Activated B cell treated with CpG ODN at 0.5 μM for 24 hours (primary cell): ENCODE measurements around the gene TUSC2. TPM values are rescaled to one million over a fixed set of nuclear protein-coding genes. Genes with fewer than 3 reads are reported as not detected.

Experiments used
- ATAC-seq: fragments of 200-7000 bp; cut with Tn5 transposase; one replicate; pipeline ENCODE4 v1.10.0; 2021; ENCODE audit warnings: low read depth, mild to moderate bottlenecking, moderate library complexity
- CTCF ChIA-PET: fragments of 350-600 bp; sonication (Branson Sonifier 250); formaldehyde crosslinking; loops from one replicate; lab custom pipeline; 2021; ENCODE audit warnings: antibody characterized with exemption; lab: Charles Lee
- POLR2A ChIA-PET: fragments of 350-600 bp; sonication (Branson Sonifier 250); formaldehyde crosslinking; loops from one replicate; lab custom pipeline; 2021; ENCODE audit warnings: antibody characterized with exemption; lab: Charles Lee
- DNase-seq: peaks from one replicate; pipeline ENCODE4 v3.0.0; 2022
- H3K27ac Mint-ChIP-seq: one replicate; pipeline ENCODE4 v1.8.0; 2020; ENCODE audit warnings: mixed read lengths
- H3K27me3 Mint-ChIP-seq: one replicate; pipeline ENCODE4 v1.8.0; 2021; ENCODE audit warnings: mixed read lengths
- H3K36me3 Mint-ChIP-seq: one replicate; pipeline ENCODE4 v1.8.0; 2021; ENCODE audit warnings: low read depth, mixed read lengths
- H3K4me1 Mint-ChIP-seq: one replicate; pipeline ENCODE4 v1.8.0; 2021; ENCODE audit warnings: mixed read lengths
- H3K4me3 Mint-ChIP-seq: one replicate; pipeline ENCODE4 v1.8.0; 2020; ENCODE audit warnings: mild to moderate bottlenecking, mixed read lengths
- H3K9me3 Mint-ChIP-seq: one replicate; pipeline ENCODE4 v1.8.0; 2020; ENCODE audit warnings: mixed read lengths
- CTCF ChIP-seq: fragments of 200-600 bp; IDR thresholded peaks from one replicate; pipeline ENCODE4 v1.8.0; 2022; ENCODE audit warnings: antibody characterized with exemption, mild to moderate bottlenecking
- intact Hi-C: fragments of 100-400 bp; cut with micrococcal nuclease; formaldehyde crosslinking; loops from one replicate; pipeline ENCODE4 v1.15.1; 2024
- total RNA-seq: library from RNA; stranded (reverse); gene quantifications from 2 replicates; pipeline ENCODE4 v1.2.3, GENCODE V29; 2022

The TUSC2 gene
- total RNA-seq, 1 donor from 2014 or later: 33.4 TPM

- ChIA-PET CTCF (interaction anchor here (3.8 kb wide), 1 partner anchor 9 kb away, joined by 16 read pairs; no protein-coding TSS in a partner anchor), POLR2A (interaction anchor here (0.6 to 6.5 kb wide), 12 partner anchors 9 to 1615 kb away, joined by 3 to 195 read pairs (median 7); partner anchors contain the start of genes CYB561D2, HYAL2, HYAL3 and NAA80)
- Mint-ChIP-seq H3K4me1 (peaks cover 62% of the 10 kb centered on the region), H3K27ac (peak overlapping the region; percentile 98), H3K36me3 (peaks cover 14% of the 10 kb centered on the region), H3K9me3 (no peaks in the 10 kb centered on the region), H3K4me3 (peak overlapping the region; percentile 95), H3K27me3 (no peaks in the 10 kb centered on the region)
- DNase-seq (no peak), ATAC-seq (no peak)
- intact Hi-C loops: no loop called here
- no peak for TF ChIP-seq CTCF
Measured at GRCh38 chr3:50338965-50339364, 10.9 kb upstream of the TUSC2 start.

- TF ChIP-seq CTCF: no peak
- H3K36me3 Mint-ChIP-seq: peaks cover 20% of the 10 kb centered on the region
- intact Hi-C loops: loop anchor here (1.0 to 2.0 kb wide), 4 partner anchors 9 to 38 kb away; partner anchors contain the start of genes HYAL3, NAA80, TMEM115 and TUSC2
- H3K4me1 Mint-ChIP-seq: peaks cover 66% of the 10 kb centered on the region
- POLR2A ChIA-PET: interaction anchor here (0.5 to 6.5 kb wide), 35 partner anchors 8 to 1835 kb away, joined by 3 to 195 read pairs (median 5); partner anchors contain the start of genes C3orf18, CISH, CYB561D2 and DCAF1
- CTCF ChIA-PET: interaction anchor here (0.7 to 3.8 kb wide), 8 partner anchors 9 to 143 kb away, joined by 3 to 16 read pairs (median 6); partner anchors contain the start of genes CYB561D2, HYAL2, HYAL3 and NAA80
- DNase-seq: peak; percentile 90
- H3K27me3 Mint-ChIP-seq: no peaks in the 10 kb centered on the region
- H3K4me3 Mint-ChIP-seq: peak overlapping the region; percentile 95
- H3K27ac Mint-ChIP-seq: peak overlapping the region; percentile 98
- H3K9me3 Mint-ChIP-seq: no peaks in the 10 kb centered on the region
- ATAC-seq: peak; percentile 83
Measured at GRCh38 chr3:50337175-50337861, 9.3 kb upstream of the TUSC2 start.

- ChIA-PET POLR2A (interaction anchor here (0.5 to 6.5 kb wide), 31 partner anchors 12 to 1436 kb away, joined by 3 to 195 read pairs (median 5); partner anchors contain the start of genes C3orf18, CISH, CYB561D2 and DCAF1), CTCF (interaction anchor here (0.7 to 3.8 kb wide), 8 partner anchors 8 to 142 kb away, joined by 3 to 16 read pairs (median 6); partner anchors contain the start of genes CYB561D2, HYAL2, HYAL3 and NAA80)
- no peak for TF ChIP-seq CTCF
- Mint-ChIP-seq H3K9me3 (no peaks in the 10 kb centered on the region), H3K36me3 (peaks cover 26% of the 10 kb centered on the region), H3K27me3 (no peaks in the 10 kb centered on the region), H3K4me1 (peaks cover 68% of the 10 kb centered on the region), H3K4me3 (peak overlapping the region; percentile 95), H3K27ac (peak overlapping the region; percentile 98)
- DNase-seq (no peak), ATAC-seq (peak; percentile 35)
- intact Hi-C loops: loop anchor here (1.0 to 2.0 kb wide), 4 partner anchors 8 to 37 kb away; partner anchors contain the start of genes HYAL3, NAA80, TMEM115 and TUSC2
Measured at GRCh38 chr3:50336452-50337174, 8.6 kb upstream of the TUSC2 start.

- H3K4me3 Mint-ChIP-seq: no peak overlapping the region
- H3K36me3 Mint-ChIP-seq: peaks cover 44% of the 10 kb centered on the region
- no peaks in the 10 kb centered on the region for H3K27me3 Mint-ChIP-seq
- ChIA-PET POLR2A (interaction anchor here (0.8 to 1.3 kb wide), 2 partner anchors 10 to 13 kb away, joined by 3 to 4 read pairs; no protein-coding TSS in a partner anchor), CTCF (no interaction called here)
- no peak for TF ChIP-seq CTCF
- ATAC-seq: no peak
- peak overlapping the region; percentile 7 for H3K27ac Mint-ChIP-seq
- intact Hi-C loops: no loop called here
- H3K9me3 Mint-ChIP-seq: no peaks in the 10 kb centered on the region
- H3K4me1 Mint-ChIP-seq: peaks cover 53% of the 10 kb centered on the region
- DNase-seq: no peak
Measured at GRCh38 chr3:50334339-50335075, 6.5 kb upstream of the TUSC2 start.
